ENCODE results near the gene PDGFRB.

The PDGFRB gene

GRCh38 chr5:150108711-150109514 is 46.7 kb downstream of the PDGFRB start:
- no peak overlapping the region for H3K27ac ChIP-seq
- TF ChIP-seq CTCF (conservative IDR thresholded peaks at IDR 0.05): no peak

GRCh38 chr5:150107909-150108447 is 47.7 kb downstream of the PDGFRB start:
- H3K27ac ChIP-seq: no peak overlapping the region
- TF ChIP-seq CTCF (conservative IDR thresholded peaks at IDR 0.05): no peak

GRCh38 chr5:150106674-150107426 is 48.8 kb downstream of the PDGFRB start:
- no peak overlapping the region for H3K27ac ChIP-seq

GRCh38 chr5:150105928-150106615 is 49.6 kb downstream of the PDGFRB start:
- no peak overlapping the region for H3K27ac ChIP-seq
- no peak for TF ChIP-seq CTCF (conservative IDR thresholded peaks at IDR 0.05)

More at GRCh38 chr5:150106674-150107426, 48.8 kb downstream of the PDGFRB start:
- TF ChIP-seq CTCF (conservative IDR thresholded peaks at IDR 0.05): no peak

GRCh38 chr5:150104550-150104870 is 51.1 kb downstream of the PDGFRB start:
- no peak overlapping the region for H3K27ac ChIP-seq
- no peak for TF ChIP-seq CTCF (conservative IDR thresholded peaks at IDR 0.05)

- no peak for TF ChIP-seq CTCF (conservative IDR thresholded peaks at IDR 0.05)
- H3K27ac ChIP-seq: no peak overlapping the region
Measured at GRCh38 chr5:150103678-150104549, 51.7 kb downstream of the PDGFRB start.

Data from VCaP (cell line).